Esophagus muscularis mucosa (tissue), 4 donors: ENCODE results near the gene ZNF469. TPM values are rescaled to one million over a fixed set of nuclear protein-coding genes. Genes with fewer than 3 reads are reported as not detected.

Source experiments
- DNase-seq: peaks from one replicate; pipeline ENCODE4 v3.0.0-alpha.2; 2017; ENCODE audit errors: extremely low spot score
- H3K27ac ChIP-seq, 4 donors: fragments of 200-600 bp; sonication (generic); replicated peaks in 1 of 4; 1 replicate in 3 of 4; 2 replicates in 1 of 4; pipeline ENCODE4 v1.5.1; 2016 to 2019; ENCODE audit warnings: mild to moderate bottlenecking in 1 of 4
- H3K27me3 ChIP-seq, 4 donors: fragments of 200-600 bp; sonication (generic); one replicate each; pipeline versions ENCODE4 v1.5.1 to v1.6.0; 2016 to 2019
- H3K36me3 ChIP-seq, 4 donors: fragments of 200-600 bp; sonication (generic); one replicate each; pipeline ENCODE4 v1.5.1; 2016 to 2019
- H3K4me1 ChIP-seq, 4 donors: fragments of 200-600 bp; sonication (generic); one replicate each; pipeline ENCODE4 v1.5.1; 2016 to 2019
- H3K4me3 ChIP-seq, 4 donors: fragments of 200-600 bp; sonication (generic); 1 replicate in 2 of 4; 2 replicates in 2 of 4; pipeline ENCODE4 v1.5.1; 2016 to 2019; ENCODE audit warnings: mild to moderate bottlenecking in 4 of 4, moderate library complexity in 1 of 4
- H3K9me3 ChIP-seq, 4 donors: fragments of 200-600 bp; sonication (generic); 1 replicate in 3 of 4; 2 replicates in 1 of 4; pipeline ENCODE4 v1.5.1; 2016 to 2019
- EP300 ChIP-seq: sonication (generic); formaldehyde crosslinking; IDR thresholded peaks from one replicate; pipeline ENCODE4 v1.6.1; 2017; ENCODE audit warnings: antibody characterized with exemption
- POLR2A ChIP-seq: fragments of 450-650 bp; IDR thresholded peaks from one replicate; pipeline ENCODE4 v1.6.1; 2017; ENCODE audit warnings: antibody characterized with exemption, moderate library complexity, mild to moderate bottlenecking, low read depth
- POLR2AphosphoS5 ChIP-seq, 2 donors: sonication (generic); formaldehyde crosslinking; IDR thresholded peaks; one replicate each; pipeline ENCODE4 v1.6.1; 2017; ENCODE audit warnings: antibody characterized with exemption in 2 of 2
- WGBS: methylation state at CpG from one replicate; pipeline ENCODE4 v1.1.5; 2018; 5-methylcytosine and 5-hydroxymethylcytosine counted together
- intact Hi-C: fragments of 100-400 bp; cut with DNase I; formaldehyde crosslinking; loops from one replicate; pipeline ENCODE4 v1.15.1; 2023
- total RNA-seq, 4 donors: library from RNA; depleted of rRNA; stranded (reverse); fragments of >200 nt; gene quantifications; one replicate each; pipeline versions ENCODE4 v1.1.0 to v1.2.1, GENCODE V29; 2016
- TF ChIP-seq, protein P1 (sequence below), 3 experiments: fragments of 200-600 bp in 2 of 3; fragments of 450-650 bp in 1 of 3; sonication (generic) in 2 of 3; IDR thresholded peaks; one replicate each; pipeline ENCODE4 v1.5.1; 2017 to 2019; ENCODE audit warnings: antibody characterized with exemption in 3 of 3, mild to moderate bottlenecking in 2 of 3, moderate library complexity in 1 of 3

The ZNF469 gene
- total RNA-seq, 4 donors from 2014 or later: 1.2 to 3.7 (median 2.2) TPM

DNA sequence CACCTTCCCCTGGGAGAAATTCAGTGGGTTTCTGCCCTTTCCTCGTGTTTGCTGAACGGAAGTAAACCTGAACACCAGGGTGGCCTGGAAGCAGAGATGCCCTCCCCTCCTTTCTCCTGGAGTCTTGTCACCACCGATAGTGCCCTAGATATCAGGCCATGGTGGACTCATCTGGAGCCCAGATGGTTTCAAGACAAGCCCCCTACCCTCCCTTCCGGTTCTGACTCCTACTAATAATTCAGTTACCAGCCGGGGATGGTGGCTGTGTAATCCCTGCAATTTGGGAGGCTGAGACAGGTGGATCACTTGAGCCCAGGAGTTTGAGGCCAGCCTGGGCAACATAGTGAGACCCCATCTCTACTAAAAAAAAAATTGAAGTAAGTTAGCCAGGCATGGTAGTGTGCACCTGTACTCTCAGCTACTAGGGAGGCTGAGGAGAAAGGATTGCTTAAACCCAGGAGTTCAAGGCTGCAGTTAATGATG, 2.4 kb downstream of the ZNF469 start:
- H3K4me3 ChIP-seq: no peak overlapping the region
- TF ChIP-seq, protein P1, sequence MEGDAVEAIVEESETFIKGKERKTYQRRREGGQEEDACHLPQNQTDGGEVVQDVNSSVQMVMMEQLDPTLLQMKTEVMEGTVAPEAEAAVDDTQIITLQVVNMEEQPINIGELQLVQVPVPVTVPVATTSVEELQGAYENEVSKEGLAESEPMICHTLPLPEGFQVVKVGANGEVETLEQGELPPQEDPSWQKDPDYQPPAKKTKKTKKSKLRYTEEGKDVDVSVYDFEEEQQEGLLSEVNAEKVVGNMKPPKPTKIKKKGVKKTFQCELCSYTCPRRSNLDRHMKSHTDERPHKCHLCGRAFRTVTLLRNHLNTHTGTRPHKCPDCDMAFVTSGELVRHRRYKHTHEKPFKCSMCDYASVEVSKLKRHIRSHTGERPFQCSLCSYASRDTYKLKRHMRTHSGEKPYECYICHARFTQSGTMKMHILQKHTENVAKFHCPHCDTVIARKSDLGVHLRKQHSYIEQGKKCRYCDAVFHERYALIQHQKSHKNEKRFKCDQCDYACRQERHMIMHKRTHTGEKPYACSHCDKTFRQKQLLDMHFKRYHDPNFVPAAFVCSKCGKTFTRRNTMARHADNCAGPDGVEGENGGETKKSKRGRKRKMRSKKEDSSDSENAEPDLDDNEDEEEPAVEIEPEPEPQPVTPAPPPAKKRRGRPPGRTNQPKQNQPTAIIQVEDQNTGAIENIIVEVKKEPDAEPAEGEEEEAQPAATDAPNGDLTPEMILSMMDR (IDR thresholded peaks at IDR 0.05): no peak
- TF ChIP-seq EP300: no peak
- no peaks in the 10 kb centered on the region for H3K9me3 ChIP-seq
- H3K27me3 ChIP-seq: peaks cover 0 to 62% (median 10%) of the 10 kb centered on the region in 4 donors
- intact Hi-C loops: no loop called here
- peaks cover 11 to 39% (median 30%) of the 10 kb centered on the region in 4 donors for H3K4me1 ChIP-seq
- WGBS: 94% methylated on average over 5 of the region's 5 CpGs
- H3K27ac ChIP-seq: no peak overlapping the region
- no peak for DNase-seq
- no peaks in the 10 kb centered on the region for H3K36me3 ChIP-seq

DNA sequence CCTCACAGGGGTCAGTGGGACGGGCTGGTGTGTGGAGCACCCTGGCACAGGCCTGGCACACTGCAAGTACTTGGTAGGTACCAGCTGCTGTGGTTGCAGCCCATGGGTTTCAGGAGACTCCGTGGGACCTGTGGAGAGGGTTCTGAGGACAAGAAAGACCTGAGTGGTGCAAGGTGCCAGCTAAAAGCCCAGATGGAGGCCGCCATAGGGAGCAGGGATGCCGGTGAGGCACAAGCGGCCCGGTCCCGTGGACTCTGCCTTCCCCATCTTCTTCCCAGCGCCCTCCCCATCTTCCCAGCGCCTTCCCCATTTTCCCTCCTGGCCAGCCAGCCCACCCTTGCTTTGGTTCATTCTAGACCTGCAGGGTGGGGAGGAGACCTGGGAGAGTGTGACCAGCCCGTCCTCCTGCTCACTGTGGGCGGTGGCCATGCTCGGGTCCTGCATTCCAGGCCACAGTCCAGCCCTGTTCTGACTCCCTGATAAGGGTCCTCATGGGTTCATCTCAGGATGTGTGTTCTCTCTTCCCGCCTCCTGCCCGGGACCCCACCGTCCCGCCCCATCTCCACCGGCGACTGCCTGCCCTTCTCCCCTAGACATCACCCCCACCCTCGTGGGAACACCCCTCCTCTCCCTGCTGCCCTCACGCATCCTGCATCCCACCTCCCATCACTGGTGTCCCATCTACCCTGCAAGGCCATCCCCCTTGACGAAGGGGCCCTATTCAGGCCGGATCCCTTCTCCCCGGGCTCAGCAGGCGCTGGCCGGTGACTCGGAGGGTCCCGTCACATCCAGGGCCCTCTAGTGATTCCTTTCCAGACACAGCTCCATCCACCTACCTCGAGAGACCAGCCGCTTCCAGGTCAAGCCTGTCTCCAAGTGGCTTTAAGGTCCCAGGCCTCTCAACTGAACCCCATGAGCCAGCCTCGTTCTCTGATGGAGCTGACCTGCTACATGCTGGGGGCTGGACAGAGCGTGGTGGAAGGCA, 3.4 kb downstream of the ZNF469 start:
- peaks cover 11 to 39% (median 30%) of the 10 kb centered on the region in 4 donors for H3K4me1 ChIP-seq
- no peak for DNase-seq
- intact Hi-C loops: no loop called here
- WGBS: 92% methylated on average over 31 of the region's 31 CpGs
- no peak overlapping the region for H3K4me3 ChIP-seq
- TF ChIP-seq, protein P1 (IDR thresholded peaks at IDR 0.05): no peak
- TF ChIP-seq POLR2A: no peak
- TF ChIP-seq EP300: no peak
- TF ChIP-seq POLR2AphosphoS5 (IDR thresholded peaks at IDR 0.05): no peak
- H3K36me3 ChIP-seq: no peaks in the 10 kb centered on the region
- peaks cover 0 to 72% (median 10%) of the 10 kb centered on the region in 4 donors for H3K27me3 ChIP-seq
- no peak overlapping the region for H3K27ac ChIP-seq
- H3K9me3 ChIP-seq: no peaks in the 10 kb centered on the region

DNA sequence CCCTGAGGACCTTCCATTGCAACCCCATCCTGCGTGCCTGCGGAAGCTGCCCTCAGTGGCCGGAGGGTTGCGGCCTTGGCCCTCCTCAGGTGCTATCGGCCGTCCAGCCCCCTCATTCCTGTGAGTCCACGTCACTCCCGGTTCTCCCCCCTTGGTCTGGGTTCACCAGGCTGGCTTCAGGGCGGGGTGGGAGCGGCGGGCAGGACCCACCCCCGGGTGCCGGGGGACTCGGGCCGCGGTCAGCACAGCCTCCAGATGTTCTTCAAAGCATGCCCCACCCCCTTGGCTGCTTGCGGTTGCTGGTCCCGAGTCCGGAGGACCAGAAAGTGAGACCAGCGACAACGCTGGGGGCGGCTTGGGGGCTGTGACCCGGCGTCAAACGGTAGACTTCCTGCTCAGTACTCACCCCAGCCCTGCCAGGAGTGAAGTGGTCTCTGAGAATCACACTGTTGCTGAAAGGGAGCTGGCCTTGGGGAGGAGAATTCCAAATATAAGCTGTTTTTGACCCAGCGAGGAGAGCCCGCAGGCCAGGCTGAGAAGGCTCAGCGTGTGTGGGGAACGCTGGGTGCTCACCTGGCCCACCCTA, 4.5 kb downstream of the ZNF469 start:
- no peak overlapping the region for H3K27ac ChIP-seq
- no peak for DNase-seq
- H3K4me1 ChIP-seq: peaks cover 11 to 36% (median 30%) of the 10 kb centered on the region in 4 donors
- intact Hi-C loops: no loop called here
- no peak overlapping the region for H3K4me3 ChIP-seq
- no peaks in the 10 kb centered on the region for H3K9me3 ChIP-seq
- no peak for TF ChIP-seq EP300
- no peak for TF ChIP-seq POLR2AphosphoS5 (IDR thresholded peaks at IDR 0.05)
- TF ChIP-seq, protein P1 (IDR thresholded peaks at IDR 0.05): no peak
- no peak for TF ChIP-seq POLR2A
- no peaks in the 10 kb centered on the region for H3K36me3 ChIP-seq
- H3K27me3 ChIP-seq: peaks cover 0 to 72% (median 10%) of the 10 kb centered on the region in 4 donors
- 89% methylated on average over 16 of the region's 29 CpGs for WGBS

DNA sequence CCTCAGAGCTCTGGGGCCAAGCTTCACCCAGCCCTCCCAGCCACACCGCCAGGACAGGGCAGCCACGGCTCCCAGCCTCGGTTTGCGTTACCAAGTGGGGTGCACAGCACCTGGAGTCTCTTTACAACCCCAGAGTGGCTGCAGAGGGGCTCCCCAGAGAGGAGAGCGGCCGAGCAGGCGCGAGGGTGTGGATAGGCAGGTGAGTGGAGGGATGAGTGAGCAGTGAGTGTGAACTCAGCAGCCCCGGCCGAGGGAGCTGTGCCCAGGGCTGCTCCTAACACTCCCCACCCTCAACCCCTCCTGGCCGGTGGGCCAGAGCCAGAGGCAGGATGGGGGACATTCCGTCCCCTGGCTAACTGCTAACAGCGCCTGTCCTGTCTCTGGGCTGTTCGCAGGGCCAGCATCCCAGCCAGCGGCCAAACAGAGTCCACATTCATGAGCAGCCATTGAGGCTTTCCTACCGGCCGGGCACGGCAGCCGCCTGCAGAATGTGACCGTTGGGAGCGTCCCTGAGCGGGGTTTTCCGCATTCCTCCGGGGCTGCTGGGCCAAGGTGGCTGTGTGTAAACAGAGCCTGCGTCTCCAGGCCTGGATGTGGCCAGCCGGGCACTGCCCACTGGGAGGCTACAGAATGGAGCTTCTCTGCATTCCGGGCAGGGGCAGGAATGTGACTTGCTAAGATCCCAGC, 5.3 kb downstream of the ZNF469 start:
- DNase-seq: no peak
- WGBS: 56% methylated on average over 6 of the region's 27 CpGs
- Histone ChIP-seq H3K27me3 (peaks cover 0 to 67% (median 10%) of the 10 kb centered on the region in 4 donors), H3K4me1 (peaks cover 15 to 30% (median 26%) of the 10 kb centered on the region in 4 donors), H3K4me3 (no peak overlapping the region), H3K36me3 (no peaks in the 10 kb centered on the region), H3K27ac (peak overlapping the region in 3 of 4 donors; percentile 19 to 60 (median 40)), H3K9me3 (no peaks in the 10 kb centered on the region)
- TF ChIP-seq, protein P1 (IDR thresholded peaks at IDR 0.05): no peak
- TF ChIP-seq POLR2AphosphoS5 (IDR thresholded peaks at IDR 0.05) (peak in 1 of 2 donors; percentile 39), POLR2A (no peak), EP300 (no peak)
- intact Hi-C loops: no loop called here
